ENCODE measurements around the gene FCN2.

DNA sequence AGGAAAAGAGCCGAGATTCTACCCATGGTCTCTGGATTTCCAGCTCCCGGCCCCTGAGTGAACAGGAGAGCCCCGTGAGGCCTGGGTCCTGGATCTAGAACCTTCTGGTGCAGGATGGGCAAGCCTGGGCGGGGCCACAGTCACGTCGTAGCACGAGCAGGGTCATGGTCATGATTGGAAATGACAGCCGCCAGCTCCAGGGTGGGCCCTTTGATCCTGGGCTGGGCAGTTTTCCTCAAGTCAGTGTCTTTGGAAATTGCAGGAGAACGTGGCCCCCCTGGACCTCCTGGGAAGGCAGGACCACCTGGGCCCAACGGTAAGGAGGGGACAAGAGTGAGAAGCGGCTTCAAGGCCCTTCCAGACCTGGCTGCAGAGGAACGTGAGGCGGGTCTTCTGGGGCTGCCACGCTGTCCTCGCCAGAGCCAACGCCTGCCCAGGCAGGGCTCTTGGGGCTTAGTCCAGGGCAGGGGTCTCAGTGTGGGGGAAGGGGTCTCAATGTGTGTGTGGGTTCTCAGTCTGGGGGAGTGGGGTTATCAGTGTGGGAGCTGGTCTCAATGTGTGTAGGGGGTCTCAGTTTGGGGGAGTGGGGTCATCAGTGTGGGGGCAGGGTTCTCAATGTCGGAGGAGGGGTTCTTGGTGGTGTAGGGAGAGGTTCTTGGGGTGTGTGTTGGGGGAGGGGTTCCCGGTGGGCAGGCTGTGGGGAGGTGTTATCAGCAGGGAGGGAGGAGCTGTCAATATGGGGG is 2.6 kb downstream of the FCN2 start:
- no peak for TF ChIP-seq CTCF (IDR thresholded peaks at IDR 0.05)
- TF ChIP-seq ZFX (IDR thresholded peaks at IDR 0.05; ENCODE audit: borderline replicate concordance): no peak
